GM12874 (cell line): ENCODE results near the gene CMC2.
A peak's percentile ranks its signal among the peaks of the same experiment; 100 is the strongest.

ENCODE experiments used
- TF ChIP-seq, protein P1 (sequence below): IDR thresholded peaks from 2 replicates; pipeline ENCODE4 v1.5.1; 2011; ENCODE audit warnings: low read depth, mild to moderate bottlenecking, control low read depth, low read length, moderate library complexity; ENCODE audit not compliant: insufficient read depth

CMC2 gene

DNA sequence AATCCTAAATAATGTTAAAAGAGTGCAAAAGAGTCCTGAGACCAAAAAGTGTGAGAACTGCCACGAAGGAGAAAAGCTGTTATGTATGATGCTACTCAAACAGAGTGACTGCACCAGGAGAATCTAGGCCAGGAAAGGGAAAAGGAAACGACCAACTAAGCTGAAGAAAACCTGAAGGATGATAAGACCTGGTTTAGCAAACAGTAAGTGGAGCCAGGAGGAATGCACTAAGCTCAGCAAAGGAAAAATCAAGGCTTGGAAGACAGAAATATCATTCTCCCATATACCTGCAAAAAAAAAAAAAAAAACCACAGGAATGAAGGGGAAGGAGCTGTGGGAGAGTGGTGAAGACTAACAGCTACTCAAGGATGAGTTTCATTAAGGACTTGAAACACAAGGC lies 21.1 kb downstream of the CMC2 start:
- TF ChIP-seq, protein P1, sequence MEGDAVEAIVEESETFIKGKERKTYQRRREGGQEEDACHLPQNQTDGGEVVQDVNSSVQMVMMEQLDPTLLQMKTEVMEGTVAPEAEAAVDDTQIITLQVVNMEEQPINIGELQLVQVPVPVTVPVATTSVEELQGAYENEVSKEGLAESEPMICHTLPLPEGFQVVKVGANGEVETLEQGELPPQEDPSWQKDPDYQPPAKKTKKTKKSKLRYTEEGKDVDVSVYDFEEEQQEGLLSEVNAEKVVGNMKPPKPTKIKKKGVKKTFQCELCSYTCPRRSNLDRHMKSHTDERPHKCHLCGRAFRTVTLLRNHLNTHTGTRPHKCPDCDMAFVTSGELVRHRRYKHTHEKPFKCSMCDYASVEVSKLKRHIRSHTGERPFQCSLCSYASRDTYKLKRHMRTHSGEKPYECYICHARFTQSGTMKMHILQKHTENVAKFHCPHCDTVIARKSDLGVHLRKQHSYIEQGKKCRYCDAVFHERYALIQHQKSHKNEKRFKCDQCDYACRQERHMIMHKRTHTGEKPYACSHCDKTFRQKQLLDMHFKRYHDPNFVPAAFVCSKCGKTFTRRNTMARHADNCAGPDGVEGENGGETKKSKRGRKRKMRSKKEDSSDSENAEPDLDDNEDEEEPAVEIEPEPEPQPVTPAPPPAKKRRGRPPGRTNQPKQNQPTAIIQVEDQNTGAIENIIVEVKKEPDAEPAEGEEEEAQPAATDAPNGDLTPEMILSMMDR: no peak

DNA sequence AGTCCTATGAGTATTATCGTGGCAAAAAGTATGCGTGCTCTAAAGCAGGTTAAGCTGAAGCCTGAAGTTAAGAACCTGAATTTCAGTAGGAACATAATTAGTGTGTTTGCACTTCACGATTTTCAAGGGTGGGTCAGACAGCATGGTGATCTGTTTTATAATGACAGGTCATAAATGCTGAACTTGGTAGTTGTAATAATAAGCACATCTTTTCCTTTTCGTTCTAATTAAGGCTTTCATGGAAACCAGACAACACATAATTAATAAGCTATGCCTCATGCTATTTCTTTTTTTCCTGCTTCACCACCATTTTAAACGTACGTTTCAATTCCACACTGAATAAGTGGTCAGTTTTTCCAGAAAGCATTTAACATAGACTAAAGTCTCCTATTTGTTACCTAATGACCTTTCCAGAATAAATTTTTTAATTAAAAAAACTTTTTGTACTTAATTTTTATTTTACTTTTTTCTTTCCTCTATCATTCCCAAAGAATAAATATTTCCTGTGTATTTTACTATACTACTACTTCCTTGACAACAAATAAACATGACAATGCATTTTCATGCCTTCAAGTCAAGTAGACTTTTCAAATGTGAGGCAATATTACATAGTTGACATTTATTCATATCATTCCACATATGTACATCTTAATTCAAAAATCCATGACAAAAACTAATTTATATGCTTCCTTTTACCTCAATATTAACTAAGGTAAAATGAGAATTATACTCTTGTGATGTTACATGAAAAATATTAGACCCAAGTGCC lies 22.4 kb downstream of the CMC2 start:
- TF ChIP-seq, protein P1: no peak

DNA sequence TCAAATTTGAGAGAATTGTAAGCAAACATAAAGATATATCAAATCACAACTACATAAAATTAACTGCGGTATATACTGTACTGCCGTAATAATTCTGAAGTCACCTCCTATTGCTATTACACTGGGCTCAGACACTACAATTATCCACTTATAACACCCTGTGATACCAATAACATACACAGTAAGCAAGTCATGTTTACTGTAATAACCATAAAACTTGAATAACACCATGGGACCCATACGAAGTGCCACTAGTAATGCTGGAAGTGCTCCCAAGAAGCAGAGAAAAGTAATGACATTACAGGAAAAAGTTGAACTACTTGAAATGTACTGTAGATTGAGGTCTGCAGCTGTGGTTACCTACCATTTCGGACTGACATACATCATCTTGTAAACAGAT lies 24.0 kb downstream of the CMC2 start:
- TF ChIP-seq, protein P1: no peak

DNA sequence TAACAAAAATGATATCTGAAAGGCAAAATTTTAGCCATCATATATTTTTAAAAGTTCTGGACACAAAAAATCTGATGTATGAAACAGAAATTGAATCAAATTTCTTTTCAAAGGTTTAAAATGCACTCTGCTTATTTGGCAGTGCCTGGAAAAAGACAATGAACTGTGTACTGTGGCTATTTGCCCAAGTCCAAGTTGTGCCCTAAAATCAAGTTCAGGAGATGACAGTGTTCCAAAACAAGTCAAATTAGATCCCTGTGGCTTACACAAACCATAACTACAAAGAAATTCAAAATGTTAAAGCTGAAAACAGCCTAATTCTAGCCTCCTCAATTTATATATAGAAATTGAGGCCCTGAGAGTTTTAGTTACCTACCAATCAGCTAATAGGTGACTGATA lies 25.6 kb downstream of the CMC2 start:
- TF ChIP-seq, protein P1: no peak

DNA sequence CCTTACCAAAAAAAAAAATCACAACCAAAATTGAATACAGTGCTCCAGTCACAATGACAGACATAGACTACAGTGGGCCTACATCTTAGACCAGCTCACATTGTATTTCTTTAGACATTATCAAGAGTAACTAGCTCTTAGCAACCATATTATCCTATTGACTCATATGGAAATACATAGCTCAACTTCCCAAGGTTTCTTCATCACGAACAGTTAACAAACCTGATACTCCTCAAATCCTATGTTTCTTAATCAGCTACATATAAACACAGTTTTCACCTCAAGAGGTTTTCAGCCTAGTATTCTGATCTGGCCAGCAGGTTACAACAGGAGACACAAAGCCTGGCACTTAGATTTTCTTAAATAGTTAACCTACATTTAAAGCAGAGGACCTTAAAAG lies 29.7 kb downstream of the CMC2 start:
- TF ChIP-seq, protein P1: no peak

DNA sequence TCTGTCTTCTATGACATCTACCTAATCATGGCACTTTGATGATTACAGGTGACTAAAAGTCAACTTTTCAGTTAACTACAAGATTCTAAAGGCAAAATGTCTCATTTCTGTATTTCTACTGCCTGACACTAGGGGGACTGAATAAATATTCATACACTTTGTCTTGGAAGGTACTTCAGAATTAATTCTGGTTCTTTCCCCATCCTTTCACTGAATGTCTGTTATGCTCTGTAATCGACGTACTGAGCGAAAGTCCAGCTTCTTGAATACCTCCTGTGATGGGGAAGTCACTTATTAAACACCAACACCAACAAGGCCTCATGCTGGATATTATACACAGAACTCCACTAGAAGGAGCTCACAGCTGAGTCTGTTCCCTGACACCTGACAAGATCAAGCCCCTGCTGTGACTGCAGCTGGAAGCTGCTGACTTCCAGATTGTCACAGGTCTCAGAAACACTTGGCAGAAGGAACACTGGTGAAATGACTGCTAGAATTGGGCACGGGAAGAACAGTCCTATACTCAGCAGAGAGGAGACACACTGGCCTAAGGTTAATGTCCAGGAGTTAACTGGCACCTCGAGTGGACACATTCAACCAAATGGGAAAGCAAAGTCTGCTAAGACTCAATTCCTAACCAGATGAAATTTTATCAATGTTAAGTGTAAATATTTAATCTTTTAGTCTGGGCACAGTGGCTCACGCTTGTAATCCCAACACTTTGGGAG lies 31.9 kb downstream of the CMC2 start:
- TF ChIP-seq, protein P1: peak; percentile 12; the same call in 1 of the 2 replicates

DNA sequence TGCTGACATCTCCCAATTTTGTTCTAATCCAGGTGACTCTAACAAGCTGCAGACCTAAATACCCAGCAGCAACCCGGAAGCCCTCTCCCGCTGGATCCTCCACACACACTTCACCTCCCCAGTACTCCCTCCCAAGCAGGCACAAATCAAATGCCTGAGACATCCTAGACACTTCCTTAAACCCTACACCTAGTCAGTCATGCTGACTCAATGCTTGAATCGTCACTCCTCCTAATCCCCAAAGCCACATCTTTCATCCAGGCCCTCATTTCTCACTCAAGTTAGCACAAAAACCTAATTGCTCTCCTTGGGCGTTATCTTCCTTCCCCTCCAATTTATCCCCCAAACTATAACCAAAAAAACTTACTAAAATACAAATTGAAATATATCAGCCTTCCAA lies 32.7 kb downstream of the CMC2 start:
- TF ChIP-seq, protein P1: no peak
